Measurements from ENCODE around the gene SAMD14.
A peak's percentile ranks its signal among the peaks of the same experiment; 100 is the strongest.

- TF ChIP-seq, protein P1, sequence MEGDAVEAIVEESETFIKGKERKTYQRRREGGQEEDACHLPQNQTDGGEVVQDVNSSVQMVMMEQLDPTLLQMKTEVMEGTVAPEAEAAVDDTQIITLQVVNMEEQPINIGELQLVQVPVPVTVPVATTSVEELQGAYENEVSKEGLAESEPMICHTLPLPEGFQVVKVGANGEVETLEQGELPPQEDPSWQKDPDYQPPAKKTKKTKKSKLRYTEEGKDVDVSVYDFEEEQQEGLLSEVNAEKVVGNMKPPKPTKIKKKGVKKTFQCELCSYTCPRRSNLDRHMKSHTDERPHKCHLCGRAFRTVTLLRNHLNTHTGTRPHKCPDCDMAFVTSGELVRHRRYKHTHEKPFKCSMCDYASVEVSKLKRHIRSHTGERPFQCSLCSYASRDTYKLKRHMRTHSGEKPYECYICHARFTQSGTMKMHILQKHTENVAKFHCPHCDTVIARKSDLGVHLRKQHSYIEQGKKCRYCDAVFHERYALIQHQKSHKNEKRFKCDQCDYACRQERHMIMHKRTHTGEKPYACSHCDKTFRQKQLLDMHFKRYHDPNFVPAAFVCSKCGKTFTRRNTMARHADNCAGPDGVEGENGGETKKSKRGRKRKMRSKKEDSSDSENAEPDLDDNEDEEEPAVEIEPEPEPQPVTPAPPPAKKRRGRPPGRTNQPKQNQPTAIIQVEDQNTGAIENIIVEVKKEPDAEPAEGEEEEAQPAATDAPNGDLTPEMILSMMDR (conservative IDR thresholded peaks at IDR 0.05 in 1 of 2, IDR thresholded peaks at IDR 0.05 in 1 of 2; ENCODE audit: low read depth in 1 of 2, low read length in 2 of 2): no peak
- peak; percentile 4 for TF ChIP-seq EZH2 (IDR thresholded peaks at IDR 0.05; ENCODE audit: low read length, missing control alignments)
These were observed 620 bp downstream of the SAMD14 start for GRCh38 chr17:50129353-50129727.
